C4-2B (cell line): ENCODE measurements around the gene CLIC3.

Experiments
- H3K27ac ChIP-seq: fragments of 450-650 bp; 2 replicates; pipeline ENCODE4 v1.5.1; 2017
- ZFX ChIP-seq: fragments of 450-650 bp; IDR thresholded peaks from 2 replicates; pipeline ENCODE4 v1.6.1; 2017
- TF ChIP-seq, protein P1 (sequence below): fragments of 450-650 bp; conservative IDR thresholded peaks from 2 replicates; pipeline ENCODE4 v1.5.1; 2017; ENCODE audit warnings: mild to moderate bottlenecking

Gene CLIC3

GRCh38 chr9:137002646-137003041 is 6.3 kb upstream of the CLIC3 start:
- TF ChIP-seq, protein P1, sequence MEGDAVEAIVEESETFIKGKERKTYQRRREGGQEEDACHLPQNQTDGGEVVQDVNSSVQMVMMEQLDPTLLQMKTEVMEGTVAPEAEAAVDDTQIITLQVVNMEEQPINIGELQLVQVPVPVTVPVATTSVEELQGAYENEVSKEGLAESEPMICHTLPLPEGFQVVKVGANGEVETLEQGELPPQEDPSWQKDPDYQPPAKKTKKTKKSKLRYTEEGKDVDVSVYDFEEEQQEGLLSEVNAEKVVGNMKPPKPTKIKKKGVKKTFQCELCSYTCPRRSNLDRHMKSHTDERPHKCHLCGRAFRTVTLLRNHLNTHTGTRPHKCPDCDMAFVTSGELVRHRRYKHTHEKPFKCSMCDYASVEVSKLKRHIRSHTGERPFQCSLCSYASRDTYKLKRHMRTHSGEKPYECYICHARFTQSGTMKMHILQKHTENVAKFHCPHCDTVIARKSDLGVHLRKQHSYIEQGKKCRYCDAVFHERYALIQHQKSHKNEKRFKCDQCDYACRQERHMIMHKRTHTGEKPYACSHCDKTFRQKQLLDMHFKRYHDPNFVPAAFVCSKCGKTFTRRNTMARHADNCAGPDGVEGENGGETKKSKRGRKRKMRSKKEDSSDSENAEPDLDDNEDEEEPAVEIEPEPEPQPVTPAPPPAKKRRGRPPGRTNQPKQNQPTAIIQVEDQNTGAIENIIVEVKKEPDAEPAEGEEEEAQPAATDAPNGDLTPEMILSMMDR, result no peak
- no peak for TF ChIP-seq ZFX

GRCh38 chr9:137001857-137002645 is 5.7 kb upstream of the CLIC3 start:
- H3K27ac ChIP-seq, result no peak overlapping the region

More at GRCh38 chr9:137002646-137003041, 6.3 kb upstream of the CLIC3 start:
- H3K27ac ChIP-seq, result no peak overlapping the region

GRCh38 chr9:137000177-137000930 is 4.0 kb upstream of the CLIC3 start:
- TF ChIP-seq, protein P1, result no peak
- TF ChIP-seq ZFX, result no peak
- H3K27ac ChIP-seq, result no peak overlapping the region

More at GRCh38 chr9:137001857-137002645, 5.7 kb upstream of the CLIC3 start:
- no peak for TF ChIP-seq ZFX
- TF ChIP-seq, protein P1, result no peak

DNA sequence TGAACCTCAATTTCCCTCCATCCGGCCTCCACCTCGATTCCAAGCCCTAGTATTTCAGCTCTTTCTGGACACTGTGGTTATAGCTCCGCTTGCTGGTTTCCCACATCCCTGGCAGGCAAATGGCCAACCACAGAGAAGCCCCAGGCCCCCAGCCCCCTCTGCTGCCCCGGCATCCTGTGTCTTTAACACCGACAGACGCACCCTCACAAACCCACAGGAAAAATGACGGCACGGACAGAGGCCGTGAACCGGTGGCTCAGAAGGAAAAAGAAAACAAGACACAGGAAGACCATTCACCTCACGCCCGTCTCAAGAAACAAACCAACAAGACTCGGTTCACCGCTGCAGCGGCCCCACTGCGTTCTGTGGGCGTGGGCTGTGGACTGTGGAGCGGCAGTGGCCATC is 1.5 kb upstream of the CLIC3 start:
- TF ChIP-seq, protein P1, result no peak
- no peak for TF ChIP-seq ZFX
- no peak overlapping the region for H3K27ac ChIP-seq

- no peak overlapping the region for H3K27ac ChIP-seq
- TF ChIP-seq ZFX, result no peak
- TF ChIP-seq, protein P1, result no peak
These were observed 1.0 kb upstream of the CLIC3 start for GRCh38 chr9:136997371-136997770.

- TF ChIP-seq, protein P1, result no peak
- no peak for TF ChIP-seq ZFX
- no peak overlapping the region for H3K27ac ChIP-seq
These were observed 526 bp downstream of the CLIC3 start for GRCh38 chr9:136995772-136996311.

DNA sequence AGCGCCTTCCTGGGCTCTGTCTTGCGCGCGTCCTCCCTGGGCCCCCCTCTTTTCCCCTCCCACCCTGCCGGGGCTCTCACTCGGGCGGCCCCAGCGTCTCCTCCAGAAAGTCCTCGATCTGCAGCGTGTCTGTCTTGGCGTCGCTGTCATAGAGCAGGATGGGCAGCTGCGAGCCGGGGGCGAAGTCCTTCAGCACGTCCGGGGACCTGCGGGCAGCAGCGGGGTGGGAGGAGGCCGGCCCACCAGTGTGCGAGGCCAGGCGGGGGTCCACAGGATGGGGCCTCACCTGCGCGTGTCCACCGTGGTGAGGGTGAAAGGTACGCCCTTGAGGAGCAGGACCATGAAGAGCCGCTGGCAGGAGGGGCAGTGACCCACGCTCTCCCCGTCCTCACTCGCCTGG is 1.0 kb downstream of the CLIC3 start:
- TF ChIP-seq ZFX, result no peak
- TF ChIP-seq, protein P1, result no peak
- no peak overlapping the region for H3K27ac ChIP-seq
